ENCODE results near the gene LIN9.

The LIN9 gene

GRCh38 chr1:226311376-226311775 lies 2.4 kb upstream of the LIN9 start:
- TF ChIP-seq CTCF (IDR thresholded peaks at IDR 0.05; ENCODE audit: control extremely low read depth, extremely low read depth, low read depth, missing control alignments) = no peak
- DNase-seq (ENCODE audit: extremely low spot score) = no peak
- ChIA-PET CTCF (interaction anchor here (0.8 to 3.9 kb wide), 6 partner anchors 17 to 114 kb away, joined by 3 to 19 read pairs (median 4); partner anchors contain the start of gene PARP1), POLR2A (no interaction called here)

GRCh38 chr1:226310637-226311195 lies 1.8 kb upstream of the LIN9 start:
- DNase-seq (ENCODE audit: extremely low spot score) = no peak
- TF ChIP-seq CTCF (IDR thresholded peaks at IDR 0.05; ENCODE audit: control extremely low read depth, extremely low read depth, low read depth, missing control alignments) = no peak
- CTCF ChIA-PET = interaction anchor here (0.8 to 3.9 kb wide), 9 partner anchors 11 to 186 kb away, joined by 3 to 19 read pairs (median 3); partner anchors contain the start of gene PARP1
- POLR2A ChIA-PET = no interaction called here

DNA sequence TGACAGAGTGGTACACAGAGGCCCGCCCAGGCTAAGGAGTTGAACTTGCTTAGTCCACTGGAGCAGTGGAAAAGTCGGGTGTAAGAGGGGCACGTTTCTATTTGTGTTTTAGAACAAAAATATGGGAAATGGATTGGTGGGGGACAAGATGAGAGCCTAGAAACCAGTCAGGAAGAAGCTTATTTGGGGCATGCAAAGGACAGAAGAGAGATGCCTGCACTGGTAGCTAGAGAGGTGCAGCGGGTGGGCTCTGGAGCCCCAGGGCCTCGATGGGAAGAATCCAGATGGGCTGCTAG lies 1.2 kb upstream of the LIN9 start:
- ChIA-PET CTCF (interaction anchor here (0.8 to 3.9 kb wide), 9 partner anchors 10 to 185 kb away, joined by 3 to 19 read pairs (median 3); partner anchors contain the start of gene PARP1), POLR2A (no interaction called here)
- TF ChIP-seq CTCF (IDR thresholded peaks at IDR 0.05; ENCODE audit: control extremely low read depth, extremely low read depth, low read depth, missing control alignments) = no peak
- DNase-seq (ENCODE audit: extremely low spot score) = no peak

- peak; percentile 20 for DNase-seq (ENCODE audit: extremely low spot score)
- CTCF ChIA-PET = interaction anchor here (0.8 to 3.9 kb wide), 10 partner anchors 10 to 184 kb away, joined by 3 to 19 read pairs (median 3); partner anchors contain the start of gene PARP1
- no peak for TF ChIP-seq CTCF (IDR thresholded peaks at IDR 0.05; ENCODE audit: control extremely low read depth, extremely low read depth, low read depth, missing control alignments)
- POLR2A ChIA-PET = no interaction called here
These were observed 657 bp upstream of the LIN9 start for GRCh38 chr1:226309398-226310244.

- POLR2A ChIA-PET = no interaction called here
- CTCF ChIA-PET = interaction anchor here (1.0 to 3.9 kb wide), 7 partner anchors 16 to 243 kb away, joined by 3 to 19 read pairs (median 7); partner anchors contain the start of gene PARP1
- no peak for TF ChIP-seq CTCF (IDR thresholded peaks at IDR 0.05; ENCODE audit: control extremely low read depth, extremely low read depth, low read depth, missing control alignments)
- peak; percentile 43 for DNase-seq (ENCODE audit: extremely low spot score)
These were observed 720 bp downstream of the LIN9 start for GRCh38 chr1:226308166-226308722.

DNA sequence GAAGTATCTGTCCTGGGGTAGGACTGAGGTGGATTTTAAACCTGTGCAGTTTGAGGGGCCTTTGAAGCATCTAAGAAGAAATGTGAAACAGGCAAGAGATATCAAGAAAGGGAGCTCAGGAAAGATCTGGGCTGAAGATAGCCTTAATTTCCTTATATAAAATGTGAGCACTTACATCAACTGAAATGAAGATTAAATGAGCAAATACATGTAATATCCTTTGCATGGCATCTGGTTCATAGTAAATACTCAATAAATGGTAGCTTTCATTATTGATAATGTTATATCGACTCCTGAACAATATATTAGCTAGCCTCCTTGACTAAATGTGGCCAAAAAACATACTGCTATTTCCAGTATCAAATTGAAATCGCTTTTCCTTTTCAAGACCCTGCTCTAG lies 2.5 kb downstream of the LIN9 start:
- ChIA-PET POLR2A (no interaction called here), CTCF (interaction anchor here (0.9 to 2.1 kb wide), 9 partner anchors 11 to 134 kb away, joined by 3 to 6 read pairs (median 5); partner anchors contain the start of gene PARP1)
- no peak for DNase-seq (ENCODE audit: extremely low spot score)
- TF ChIP-seq CTCF (IDR thresholded peaks at IDR 0.05; ENCODE audit: control extremely low read depth, extremely low read depth, low read depth, missing control alignments) = no peak

Measured in GM10248 (cell line).